SJSA1 (cell line): ENCODE data around the gene NRBF2. TPM values are rescaled to one million over a fixed set of nuclear protein-coding genes. Genes with fewer than 3 reads are reported as not detected.
"Not testable (repeated sequence)": the region's sequence is repeated elsewhere in the genome, so short reads cannot be mapped to it uniquely, and the experiment has no call there.

ENCODE experiments used
- DNase-seq, 2 experiments: peaks; one replicate each; pipeline ENCODE4 v3.0.0-alpha.2; 2015 to 2020; ENCODE audit warnings: low spot score in 2 of 2, low read depth in 1 of 2
- H3K27ac ChIP-seq: fragments of 250-450 bp; sonication (Bioruptor Pico); 2 replicates; pipeline ENCODE4 v1.5.1; 2020; ENCODE audit warnings: mild to moderate bottlenecking, moderate library complexity
- H3K27me3 ChIP-seq: fragments of 250-450 bp; sonication (Bioruptor Pico); replicated peaks from 2 replicates; pipeline ENCODE4 v1.5.1; 2020; ENCODE audit warnings: mild to moderate bottlenecking, moderate library complexity
- H3K36me3 ChIP-seq: fragments of 250-450 bp; sonication (Bioruptor Pico); 2 replicates; pipeline ENCODE4 v1.5.1; 2020; ENCODE audit warnings: mild to moderate bottlenecking
- H3K4me1 ChIP-seq: fragments of 250-450 bp; sonication (Bioruptor Pico); replicated peaks from 2 replicates; pipeline ENCODE4 v1.6.1; 2021; ENCODE audit warnings: mild to moderate bottlenecking
- H3K4me3 ChIP-seq: fragments of 250-450 bp; sonication (Bioruptor Pico); 2 replicates; pipeline ENCODE4 v1.5.1; 2020; ENCODE audit warnings: mild to moderate bottlenecking
- H3K9me3 ChIP-seq: fragments of 250-450 bp; sonication (Bioruptor Pico); replicated peaks from 2 replicates; pipeline ENCODE4 v1.5.1; 2020; ENCODE audit warnings: mild to moderate bottlenecking
- total RNA-seq: library from RNA; depleted of rRNA; stranded (reverse); fragments of >200 nt; shearing (Covaris generic); gene quantifications from 2 replicates; pipeline ENCODE4 v1.2.3, GENCODE V29; 2014

The NRBF2 gene
- total RNA-seq, 1 experiment from 2014 or later = 25.7 TPM

GRCh38 chr10:63133821-63134557, 861 bp downstream of the NRBF2 start:
- Histone ChIP-seq H3K27me3 (no peaks in the 10 kb centered on the region), H3K4me3 (peak overlapping the region; percentile 80), H3K36me3 (peaks cover 6% of the 10 kb centered on the region), H3K4me1 (peaks cover 20% of the 10 kb centered on the region), H3K27ac (peak overlapping the region; percentile 81), H3K9me3 (no peaks in the 10 kb centered on the region)
- peak in 1 of 2 experiments; percentile 25 for DNase-seq

DNA sequence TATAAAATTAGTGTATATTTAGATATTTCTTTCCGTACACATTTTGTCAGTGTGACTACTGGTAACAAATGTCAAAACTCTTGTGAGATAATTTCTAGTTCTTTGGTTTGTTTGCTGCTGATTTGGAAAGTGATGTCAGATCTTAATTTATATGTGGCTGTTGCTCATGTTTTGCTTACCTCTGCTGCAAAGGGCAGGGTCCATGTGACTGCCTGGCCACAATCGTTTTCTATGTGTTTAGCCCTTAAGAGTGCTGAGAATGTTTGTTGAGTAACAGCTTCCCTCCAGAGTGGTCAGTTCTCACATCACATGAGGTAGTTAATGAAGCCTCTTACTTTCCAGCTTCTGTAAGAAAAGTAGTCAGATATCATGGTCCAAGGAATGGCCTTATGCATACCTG, 4.2 kb downstream of the NRBF2 start:
- DNase-seq = no peak
- H3K4me3 ChIP-seq = no peak overlapping the region
- no peak overlapping the region for H3K27ac ChIP-seq
- H3K36me3 ChIP-seq = peaks cover 6% of the 10 kb centered on the region
- H3K4me1 ChIP-seq = peaks cover 14% of the 10 kb centered on the region
- no peaks in the 10 kb centered on the region for H3K9me3 ChIP-seq
- H3K27me3 ChIP-seq = no peaks in the 10 kb centered on the region

- DNase-seq = no peak
- H3K36me3 ChIP-seq = peaks cover 2% of the 10 kb centered on the region
- no peaks in the 10 kb centered on the region for H3K27me3 ChIP-seq
- no peaks in the 10 kb centered on the region for H3K4me1 ChIP-seq
- no peak overlapping the region for H3K4me3 ChIP-seq
- no peaks in the 10 kb centered on the region for H3K9me3 ChIP-seq
- no peak overlapping the region for H3K27ac ChIP-seq
Measured at GRCh38 chr10:63140077-63140476, 6.9 kb downstream of the NRBF2 start.

DNA sequence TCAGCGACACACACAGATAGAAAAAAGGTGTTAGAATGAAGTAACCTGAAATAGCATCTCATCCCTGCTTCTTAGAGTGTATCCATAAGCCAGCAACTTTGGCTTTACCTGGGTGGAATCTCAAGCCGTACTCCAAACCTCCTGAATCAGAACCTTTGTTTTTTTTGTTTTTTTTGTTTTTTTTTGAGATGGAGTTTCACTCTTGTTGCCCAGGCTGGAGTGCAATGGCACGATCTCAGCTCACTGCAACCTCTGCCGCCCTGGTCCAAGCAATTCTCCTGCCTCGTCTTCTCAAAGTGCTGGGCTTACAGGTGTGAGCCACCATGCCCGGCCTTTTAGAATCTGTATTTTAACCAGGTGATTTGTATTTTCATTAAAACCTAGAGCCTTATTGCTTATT, 9.0 kb downstream of the NRBF2 start:
- no peak overlapping the region for H3K4me3 ChIP-seq
- H3K4me1 ChIP-seq = 0 out of 2 replicates have a peak, but pooled peaks cover 4% of the 10 kb centered on the region
- H3K9me3 ChIP-seq = no peaks in the 10 kb centered on the region
- H3K27ac ChIP-seq = no peak overlapping the region
- DNase-seq = no peak
- H3K36me3 ChIP-seq = peaks cover 2% of the 10 kb centered on the region
- no peaks in the 10 kb centered on the region for H3K27me3 ChIP-seq

- 0 out of 2 replicates have a peak, but pooled peaks cover 4% of the 10 kb centered on the region for H3K4me1 ChIP-seq
- no peak for DNase-seq
- H3K4me3 ChIP-seq = no peak overlapping the region
- no peaks in the 10 kb centered on the region for H3K27me3 ChIP-seq
- H3K27ac ChIP-seq = no peak overlapping the region
- peaks cover 8% of the 10 kb centered on the region for H3K36me3 ChIP-seq
- H3K9me3 ChIP-seq = no peaks in the 10 kb centered on the region
Measured at GRCh38 chr10:63143987-63144386, 10.9 kb downstream of the NRBF2 start.

DNA sequence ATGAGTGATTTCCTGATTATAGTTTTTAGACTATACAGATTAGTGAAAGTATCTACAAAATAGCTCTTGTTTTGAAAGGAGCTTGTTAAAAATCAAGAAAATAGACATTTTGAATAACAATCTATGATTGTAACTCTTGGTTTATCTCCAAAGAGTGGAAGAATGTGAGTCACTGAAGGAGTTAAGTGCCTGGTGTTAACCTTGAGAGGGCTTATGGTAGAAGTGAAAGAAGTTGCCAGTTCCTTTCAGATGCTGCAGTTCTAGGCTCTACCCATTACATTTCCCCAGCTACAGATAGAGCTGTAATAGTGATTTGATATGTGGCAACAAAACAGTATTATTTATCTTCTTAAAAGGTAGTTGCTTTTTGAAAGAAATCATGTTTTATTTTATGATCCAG, 12.7 kb downstream of the NRBF2 start:
- Histone ChIP-seq H3K4me3 (no peak overlapping the region), H3K27ac (no peak overlapping the region), H3K9me3 (no peaks in the 10 kb centered on the region), H3K4me1 (0 out of 2 replicates have a peak, but pooled peaks cover 4% of the 10 kb centered on the region), H3K27me3 (no peaks in the 10 kb centered on the region), H3K36me3 (peaks cover 11% of the 10 kb centered on the region)
- DNase-seq = no peak

DNA sequence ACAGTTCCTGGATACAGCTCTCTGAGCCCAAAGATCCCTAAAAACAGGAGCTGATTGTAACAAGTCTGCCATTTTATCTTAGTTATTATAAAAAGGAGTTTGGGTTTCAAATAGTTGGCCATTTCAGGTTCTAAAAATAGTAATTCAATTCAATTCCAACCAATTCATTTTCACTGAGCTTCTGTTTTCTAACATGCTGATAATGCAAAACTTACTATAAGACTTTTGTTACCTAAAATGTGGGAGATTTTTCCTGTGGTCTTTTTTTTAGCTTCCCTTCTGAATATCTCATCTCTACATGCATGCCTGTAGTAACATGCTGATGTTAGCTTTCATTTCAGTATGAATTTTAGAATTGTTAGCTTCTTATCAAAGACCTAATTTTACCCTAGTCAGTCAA, 13.4 kb downstream of the NRBF2 start:
- Histone ChIP-seq H3K4me3 (no peak overlapping the region), H3K27me3 (no peaks in the 10 kb centered on the region), H3K36me3 (peaks cover 11% of the 10 kb centered on the region), H3K9me3 (no peaks in the 10 kb centered on the region), H3K27ac (no peak overlapping the region), H3K4me1 (0 out of 2 replicates have a peak, but pooled peaks cover 4% of the 10 kb centered on the region)
- no peak for DNase-seq

DNA sequence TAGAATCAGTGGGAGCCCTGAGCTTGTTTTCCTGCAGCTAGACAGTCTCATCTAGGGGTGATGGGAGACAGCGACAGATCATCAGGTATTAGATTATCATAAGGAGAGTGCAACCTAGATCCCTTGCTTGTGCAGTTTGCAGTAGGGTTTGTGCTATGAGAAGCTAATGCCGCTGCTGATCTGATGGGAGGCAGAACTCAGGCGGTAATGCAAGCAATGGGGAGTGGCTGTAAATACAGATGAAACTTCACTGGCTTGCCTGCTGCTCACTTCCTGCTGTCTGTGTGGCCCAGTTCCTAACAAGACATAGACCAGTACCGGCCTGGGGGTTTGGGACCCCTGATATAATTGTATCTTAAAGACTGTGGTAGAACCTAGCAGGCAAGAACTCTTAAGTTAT, 17.6 kb downstream of the NRBF2 start:
- peaks cover 37% of the 10 kb centered on the region for H3K36me3 ChIP-seq

DNA sequence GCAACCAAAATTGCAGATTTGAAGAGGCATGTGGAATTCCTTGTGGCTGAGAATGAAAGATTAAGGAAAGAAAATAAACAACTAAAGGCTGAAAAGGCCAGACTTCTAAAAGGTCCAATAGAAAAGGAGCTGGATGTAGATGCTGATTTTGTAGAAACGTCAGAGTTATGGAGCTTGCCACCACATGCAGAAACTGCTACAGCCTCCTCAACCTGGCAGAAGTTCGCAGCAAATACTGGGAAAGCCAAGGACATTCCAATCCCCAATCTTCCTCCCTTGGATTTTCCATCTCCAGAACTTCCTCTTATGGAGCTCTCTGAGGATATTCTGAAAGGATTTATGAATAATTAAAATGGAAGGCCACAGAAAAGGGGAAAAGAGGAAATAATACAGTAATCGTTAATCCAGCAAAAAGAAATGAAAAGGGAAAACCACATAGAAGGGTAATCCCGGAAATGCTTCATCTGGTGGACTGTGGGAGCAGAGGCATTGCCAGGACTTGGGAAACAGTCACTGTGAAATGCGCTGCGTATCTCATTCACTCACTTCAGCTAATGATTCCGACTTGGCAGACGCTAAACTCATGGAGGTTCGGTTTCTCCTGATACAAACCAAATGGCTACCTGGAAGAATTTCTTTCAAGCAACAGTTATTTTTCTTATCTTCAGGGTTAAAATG, 20.9 kb downstream of the NRBF2 start:
- not testable (repeated sequence) for H3K4me1 ChIP-seq, H3K27ac ChIP-seq, H3K4me3 ChIP-seq, DNase-seq, H3K9me3 ChIP-seq, H3K27me3 ChIP-seq
- peaks cover 35% of the 10 kb centered on the region for H3K36me3 ChIP-seq

More for the DNA sequence above, 17.6 kb downstream of the NRBF2 start:
- Histone ChIP-seq H3K4me1 (0 out of 2 replicates have a peak, but pooled peaks cover 2% of the 10 kb centered on the region), H3K27ac (no peak overlapping the region), H3K4me3 (no peak overlapping the region), H3K27me3 (no peaks in the 10 kb centered on the region), H3K9me3 (no peaks in the 10 kb centered on the region)
- DNase-seq = no peak

- H3K36me3 ChIP-seq = peaks cover 32% of the 10 kb centered on the region
- no peak overlapping the region for H3K4me3 ChIP-seq
- H3K9me3 ChIP-seq = no peaks in the 10 kb centered on the region
- H3K27ac ChIP-seq = no peak overlapping the region
- H3K4me1 ChIP-seq = no peaks in the 10 kb centered on the region
- no peak for DNase-seq
- no peaks in the 10 kb centered on the region for H3K27me3 ChIP-seq
Measured at GRCh38 chr10:63154546-63155387, 21.6 kb downstream of the NRBF2 start.

GRCh38 chr10:63155388-63156020, 22.4 kb downstream of the NRBF2 start:
- DNase-seq = no peak
- Histone ChIP-seq H3K4me1 (no peaks in the 10 kb centered on the region), H3K36me3 (peaks cover 32% of the 10 kb centered on the region), H3K27me3 (no peaks in the 10 kb centered on the region), H3K9me3 (no peaks in the 10 kb centered on the region), H3K4me3 (no peak overlapping the region), H3K27ac (no peak overlapping the region)

GRCh38 chr10:63156236-63156635, 23.1 kb downstream of the NRBF2 start:
- Histone ChIP-seq H3K27me3 (no peaks in the 10 kb centered on the region; the same call in 1 of the 2 replicates), H3K4me1 (no peaks in the 10 kb centered on the region), H3K9me3 (no peaks in the 10 kb centered on the region), H3K4me3 (no peak overlapping the region), H3K27ac (no peak overlapping the region), H3K36me3 (peaks cover 32% of the 10 kb centered on the region)
- no peak for DNase-seq

DNA sequence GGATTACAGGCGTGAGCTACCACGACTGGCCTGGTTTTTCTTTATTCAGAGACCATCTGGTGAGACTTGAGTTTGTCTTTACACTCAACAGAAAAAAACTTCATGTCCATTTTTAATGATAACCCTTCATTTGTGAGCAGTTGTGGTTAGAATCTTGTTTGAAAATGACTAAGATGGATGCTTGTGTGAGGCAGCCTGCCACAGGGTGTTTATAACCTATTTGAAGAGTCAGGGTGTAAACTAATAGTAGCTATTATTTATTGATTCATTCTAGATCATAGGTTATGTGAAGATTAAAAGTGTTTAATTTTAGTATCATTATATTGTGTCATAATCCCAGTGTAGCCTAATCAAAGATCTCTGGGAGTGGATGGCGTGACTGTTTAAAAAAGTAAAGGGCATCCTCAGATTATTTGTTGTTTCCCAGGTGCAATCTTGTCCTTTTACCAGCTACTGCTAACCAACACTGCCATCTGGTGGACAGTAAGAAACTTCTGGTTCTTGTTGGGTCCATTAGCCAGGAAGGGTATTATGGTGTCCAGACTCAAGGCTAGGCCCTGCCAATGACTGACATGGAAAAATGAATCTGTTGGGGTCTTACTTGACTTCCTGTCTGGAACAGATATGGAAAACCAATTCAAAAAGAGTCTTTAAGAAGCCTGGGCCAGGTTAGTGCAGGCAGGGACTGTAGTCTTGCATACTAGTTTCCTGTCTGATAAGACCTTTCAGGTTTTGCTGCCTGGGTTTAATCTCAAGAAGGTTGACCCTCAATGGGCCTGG, 24.9 kb downstream of the NRBF2 start:
- Histone ChIP-seq H3K4me1 (no peaks in the 10 kb centered on the region), H3K9me3 (no peaks in the 10 kb centered on the region), H3K36me3 (peaks cover 25% of the 10 kb centered on the region), H3K27me3 (no peaks in the 10 kb centered on the region; the same call in 1 of the 2 replicates), H3K4me3 (no peak overlapping the region), H3K27ac (no peak overlapping the region)
- DNase-seq = peak; percentile 54 to 56
